K562 (cell line): Measurements from ENCODE around the gene THEMIS. TPM values are rescaled to one million over a fixed set of nuclear protein-coding genes. Genes with fewer than 3 reads are reported as not detected.

ENCODE experiments used
- ATAC-seq: fragments of 200-7000 bp; cut with Tn5 transposase; 3 replicates; pipeline ENCODE4 v1.9.1; 2020; ENCODE audit warnings: moderate library complexity
- BruUV-seq: library from RNA; stranded (reverse); fragments of 400-500 nt; replicated peaks from 2 replicates; lab custom pipeline; 2021; lab: Mats Ljungman, UMichigan
- CTCF ChIA-PET: fragments of 300-600 bp; formaldehyde crosslinking; extraction: SDS; loops from one replicate; lab custom pipeline; 2021; ENCODE audit warnings: low intra/inter-chr PET ratio; lab: Yijun Ruan, JAX
- POLR2A ChIA-PET: fragments of 300-600, 350-650 bp; sonication (Branson Sonifier 250); formaldehyde crosslinking; extraction: SDS; loops from one replicate; lab custom pipeline; 2021; ENCODE audit warnings: antibody characterized with exemption, inconsistent platforms; lab: Yijun Ruan, JAX
- DNase-seq, 4 experiments: peaks; one replicate each; pipeline versions ENCODE4 v3.0.0 to v3.0.0-alpha.2; 2011 to 2018; ENCODE audit warnings: low spot score in 3 of 4, mixed read lengths in 3 of 4; ENCODE audit errors: extremely low read depth in 1 of 4
- FAIRE-seq: peaks from 2 replicates; lab custom pipeline; 2011; peaks lifted over from hg19 to GRCh38; lab: Jason Lieb, UNC
- H2AFZ ChIP-seq: 2 replicates; pipeline ENCODE4 v1.6.0; 2011; ENCODE audit warnings: low read depth, low read length, control low read depth, inconsistent platforms
- H3K27ac ChIP-seq: fragments of 200-600 bp; 3 replicates; pipeline ENCODE4 v1.8.0; 2011; ENCODE audit warnings: low read depth, mild to moderate bottlenecking, control low read depth, inconsistent platforms, low read length, moderate library complexity, mixed read lengths; ENCODE audit errors: extremely low read depth
- H3K27me3 ChIP-seq, 2 experiments: fragments of 300-600 bp in 1 of 2; 2 replicates in 1 of 2; 3 replicates in 1 of 2; pipeline versions ENCODE4 v1.6.0 to v1.8.0; 2011; ENCODE audit warnings: inconsistent platforms in 2 of 2, low read length in 2 of 2, mild to moderate bottlenecking in 1 of 2, mixed read lengths in 1 of 2, moderate library complexity in 1 of 2; ENCODE audit not compliant: control insufficient read depth in 2 of 2, insufficient read depth in 2 of 2
- H3K36me3 ChIP-seq: fragments of 300-600 bp; 3 replicates; pipeline ENCODE4 v1.8.0; 2011; ENCODE audit warnings: mild to moderate bottlenecking, low read length, inconsistent platforms; ENCODE audit not compliant: control insufficient read depth, insufficient read depth
- H3K4me1 ChIP-seq, 2 experiments: fragments of 200-600 bp in 1 of 2; replicated peaks in 1 of 2; 2 replicates in 1 of 2; 3 replicates in 1 of 2; pipeline versions ENCODE4 v1.5.1 to v1.8.0; 2011; ENCODE audit warnings: inconsistent platforms in 2 of 2, low read length in 2 of 2, mild to moderate bottlenecking in 1 of 2, mixed read lengths in 1 of 2, moderate library complexity in 1 of 2; ENCODE audit not compliant: control insufficient read depth in 2 of 2, insufficient read depth in 2 of 2
- H3K4me2 ChIP-seq: 2 replicates; pipeline ENCODE4 v1.6.1; 2011; ENCODE audit warnings: low read length, control low read depth, inconsistent platforms, mixed read lengths; ENCODE audit not compliant: insufficient read depth
- H3K4me3 ChIP-seq: fragments of 200-600 bp; sonication (generic), shearing (Covaris generic); 2 replicates; pipeline ENCODE4 v1.5.1; 2016; ENCODE audit warnings: control low read depth, inconsistent platforms
- H3K79me2 ChIP-seq: fragments of 200-600 bp; 3 replicates; pipeline ENCODE4 v1.8.0; 2011; ENCODE audit warnings: low read length, inconsistent platforms; ENCODE audit not compliant: control insufficient read depth, insufficient read depth
- H3K9ac ChIP-seq, 2 experiments: 2 replicates each; pipeline versions ENCODE4 v1.6.0 to v1.6.1; 2011; ENCODE audit warnings: low read depth in 2 of 2, low read length in 2 of 2, control low read depth in 1 of 2, inconsistent platforms in 1 of 2, mild to moderate bottlenecking in 1 of 2, mixed read lengths in 1 of 2; ENCODE audit not compliant: insufficient read depth in 1 of 2
- H3K9me1 ChIP-seq: one replicate; pipeline ENCODE4 v1.6.0; 2011; ENCODE audit warnings: inconsistent platforms, mild to moderate bottlenecking, low read length, moderate library complexity; ENCODE audit not compliant: control insufficient read depth, insufficient read depth
- H3K9me3 ChIP-seq: replicated peaks from 2 replicates; pipeline ENCODE4 v1.5.1; 2011; ENCODE audit warnings: low read depth, low read length, inconsistent platforms; ENCODE audit not compliant: control insufficient read depth, insufficient read depth
- H4K20me1 ChIP-seq: replicated peaks from 2 replicates; pipeline ENCODE4 v1.6.1; 2011; ENCODE audit warnings: low read length, inconsistent platforms, mixed read lengths; ENCODE audit not compliant: control insufficient read depth, insufficient read depth
- CSDE1 ChIP-seq, 2 experiments: fragments of 450-650 bp; IDR thresholded peaks; 2 replicates each; pipeline ENCODE4 v1.6.1; 2016; ENCODE audit warnings: mild to moderate bottlenecking in 1 of 2
- FOXK2 ChIP-seq, 2 experiments: fragments of 450-650 bp; IDR thresholded peaks in 1 of 2; conservative IDR thresholded peaks in 1 of 2; 2 replicates each; pipeline ENCODE4 v1.6.1; 2016; ENCODE audit warnings: low read depth in 2 of 2, mild to moderate bottlenecking in 1 of 2
- HSF4 ChIP-seq: fragments of 250-450 bp; sonication (Bioruptor Pico); IDR thresholded peaks from 2 replicates; pipeline ENCODE4 v2.1.2; 2022; ENCODE audit warnings: mild to moderate bottlenecking, moderate library complexity, borderline replicate concordance
- POLR3A ChIP-seq: IDR thresholded peaks from 2 replicates; pipeline ENCODE4 v1.6.1; 2011; ENCODE audit warnings: borderline replicate concordance, mild to moderate bottlenecking, moderate library complexity; ENCODE audit not compliant: insufficient read length, insufficient read depth; ENCODE audit errors: extremely low read depth
- SMARCB1 ChIP-seq: IDR thresholded peaks from 2 replicates; pipeline ENCODE4 v1.6.1; 2011; ENCODE audit warnings: improper control_type of control experiment, low read depth; ENCODE audit not compliant: insufficient read length
- SMARCE1 ChIP-seq: fragments of 450-650 bp; IDR thresholded peaks from 2 replicates; pipeline ENCODE4 v1.7.1; 2016; ENCODE audit warnings: mild to moderate bottlenecking
- TAF15 ChIP-seq: fragments of 200-400 bp; formaldehyde crosslinking; IDR thresholded peaks from 2 replicates; pipeline ENCODE4 v1.6.1; 2017; ENCODE audit warnings: mild to moderate bottlenecking, low read depth, low read length, moderate library complexity
- TFAM ChIP-seq: fragments of 250-450 bp; sonication (Bioruptor Pico); conservative IDR thresholded peaks from 2 replicates; pipeline ENCODE4 v1.5.0; 2021; ENCODE audit warnings: mild to moderate bottlenecking, moderate library complexity
- ZNF384 ChIP-seq: IDR thresholded peaks from 2 replicates; pipeline ENCODE4 v1.6.1; 2012; ENCODE audit warnings: low read depth, low read length, improper control_type of control experiment
- WGBS: fragments of 100-300 bp; shearing (Covaris generic); methylation state at CpG from one replicate; pipeline ENCODE4 v1.1.6; 2016; ENCODE audit warnings: low coverage, mixed read lengths; ENCODE audit not compliant: insufficient coverage; ENCODE audit errors: missing lambda C conversion rate; 5-methylcytosine and 5-hydroxymethylcytosine counted together
- in situ Hi-C: fragments of 300-500 bp; cut with MboI; formaldehyde crosslinking; loops from 4 replicates; pipeline ENCODE4 v1.15.0; 2018; ENCODE audit warnings: inconsistent platforms, mixed read lengths
- intact Hi-C: fragments of 100-400 bp; cut with micrococcal nuclease; formaldehyde crosslinking; loops from 2 replicates; pipeline ENCODE4 v1.14.2; 2022
- polyA plus RNA-seq, 8 experiments: library from polyadenylated mRNA; depleted of rRNA in 4 of 8; stranded (reverse) in 5 of 8; unstranded in 3 of 8; fragments of >200 nt; fragmentation: Nextera tagmentation in 2 of 8; fragmentation: Illumina TruSeq in 1 of 8; extraction: Ambion mirVana in 2 of 8; extraction: Trizol in 1 of 8; gene quantifications; 2 replicates each; pipeline versions ENCODE4 v1.2.1 to v1.2.3, GENCODE V29; 2011 to 2014; ENCODE audit warnings: inconsistent platforms in 1 of 8, missing spikeins in 1 of 8
- total RNA-seq, 7 experiments: library from RNA; depleted of rRNA in 6 of 7; stranded (reverse); fragments of >200 nt in 6 of 7; fragmentation: Illumina TruSeq in 2 of 7; extraction: Trizol in 2 of 7; gene quantifications; 2 replicates each; pipeline versions ENCODE4 v1.2.1 to v1.2.3, GENCODE V29; 2011 to 2021; ENCODE audit warnings: low replicate concordance in 1 of 7
- TF ChIP-seq, protein P1 (sequence below): fragments of 200-600 bp; sonication (generic); IDR thresholded peaks from one replicate; pipeline ENCODE4 v1.6.1; 2012; ENCODE audit warnings: mild to moderate bottlenecking, low read depth, low read length, inconsistent platforms
- TF ChIP-seq, protein P2 (sequence below), 3 experiments: fragments of 200-800 bp in 1 of 3; sonication (Bioruptor generic) in 1 of 3; sonication (generic) in 1 of 3; formaldehyde crosslinking in 1 of 3; IDR thresholded peaks; 2 replicates each; pipeline versions ENCODE4 v1.6.1 to v1.8.0; 2016 to 2022; ENCODE audit warnings: mild to moderate bottlenecking in 2 of 3, missing compliant biosample characterization in 2 of 3, missing genetic modification characterization in 2 of 3, missing genetic modification reagents in 1 of 3

The THEMIS gene
- total and polyA plus RNA-seq, 9 of the 15 experiments (the other 6 are each of a cell fraction or from before 2014, with no cell fraction given), result 0.09 TPM; not detected in 8

- intact Hi-C loops, result no loop called here
- H4K20me1 ChIP-seq, result no peaks in the 10 kb centered on the region
- TF ChIP-seq, protein P1, sequence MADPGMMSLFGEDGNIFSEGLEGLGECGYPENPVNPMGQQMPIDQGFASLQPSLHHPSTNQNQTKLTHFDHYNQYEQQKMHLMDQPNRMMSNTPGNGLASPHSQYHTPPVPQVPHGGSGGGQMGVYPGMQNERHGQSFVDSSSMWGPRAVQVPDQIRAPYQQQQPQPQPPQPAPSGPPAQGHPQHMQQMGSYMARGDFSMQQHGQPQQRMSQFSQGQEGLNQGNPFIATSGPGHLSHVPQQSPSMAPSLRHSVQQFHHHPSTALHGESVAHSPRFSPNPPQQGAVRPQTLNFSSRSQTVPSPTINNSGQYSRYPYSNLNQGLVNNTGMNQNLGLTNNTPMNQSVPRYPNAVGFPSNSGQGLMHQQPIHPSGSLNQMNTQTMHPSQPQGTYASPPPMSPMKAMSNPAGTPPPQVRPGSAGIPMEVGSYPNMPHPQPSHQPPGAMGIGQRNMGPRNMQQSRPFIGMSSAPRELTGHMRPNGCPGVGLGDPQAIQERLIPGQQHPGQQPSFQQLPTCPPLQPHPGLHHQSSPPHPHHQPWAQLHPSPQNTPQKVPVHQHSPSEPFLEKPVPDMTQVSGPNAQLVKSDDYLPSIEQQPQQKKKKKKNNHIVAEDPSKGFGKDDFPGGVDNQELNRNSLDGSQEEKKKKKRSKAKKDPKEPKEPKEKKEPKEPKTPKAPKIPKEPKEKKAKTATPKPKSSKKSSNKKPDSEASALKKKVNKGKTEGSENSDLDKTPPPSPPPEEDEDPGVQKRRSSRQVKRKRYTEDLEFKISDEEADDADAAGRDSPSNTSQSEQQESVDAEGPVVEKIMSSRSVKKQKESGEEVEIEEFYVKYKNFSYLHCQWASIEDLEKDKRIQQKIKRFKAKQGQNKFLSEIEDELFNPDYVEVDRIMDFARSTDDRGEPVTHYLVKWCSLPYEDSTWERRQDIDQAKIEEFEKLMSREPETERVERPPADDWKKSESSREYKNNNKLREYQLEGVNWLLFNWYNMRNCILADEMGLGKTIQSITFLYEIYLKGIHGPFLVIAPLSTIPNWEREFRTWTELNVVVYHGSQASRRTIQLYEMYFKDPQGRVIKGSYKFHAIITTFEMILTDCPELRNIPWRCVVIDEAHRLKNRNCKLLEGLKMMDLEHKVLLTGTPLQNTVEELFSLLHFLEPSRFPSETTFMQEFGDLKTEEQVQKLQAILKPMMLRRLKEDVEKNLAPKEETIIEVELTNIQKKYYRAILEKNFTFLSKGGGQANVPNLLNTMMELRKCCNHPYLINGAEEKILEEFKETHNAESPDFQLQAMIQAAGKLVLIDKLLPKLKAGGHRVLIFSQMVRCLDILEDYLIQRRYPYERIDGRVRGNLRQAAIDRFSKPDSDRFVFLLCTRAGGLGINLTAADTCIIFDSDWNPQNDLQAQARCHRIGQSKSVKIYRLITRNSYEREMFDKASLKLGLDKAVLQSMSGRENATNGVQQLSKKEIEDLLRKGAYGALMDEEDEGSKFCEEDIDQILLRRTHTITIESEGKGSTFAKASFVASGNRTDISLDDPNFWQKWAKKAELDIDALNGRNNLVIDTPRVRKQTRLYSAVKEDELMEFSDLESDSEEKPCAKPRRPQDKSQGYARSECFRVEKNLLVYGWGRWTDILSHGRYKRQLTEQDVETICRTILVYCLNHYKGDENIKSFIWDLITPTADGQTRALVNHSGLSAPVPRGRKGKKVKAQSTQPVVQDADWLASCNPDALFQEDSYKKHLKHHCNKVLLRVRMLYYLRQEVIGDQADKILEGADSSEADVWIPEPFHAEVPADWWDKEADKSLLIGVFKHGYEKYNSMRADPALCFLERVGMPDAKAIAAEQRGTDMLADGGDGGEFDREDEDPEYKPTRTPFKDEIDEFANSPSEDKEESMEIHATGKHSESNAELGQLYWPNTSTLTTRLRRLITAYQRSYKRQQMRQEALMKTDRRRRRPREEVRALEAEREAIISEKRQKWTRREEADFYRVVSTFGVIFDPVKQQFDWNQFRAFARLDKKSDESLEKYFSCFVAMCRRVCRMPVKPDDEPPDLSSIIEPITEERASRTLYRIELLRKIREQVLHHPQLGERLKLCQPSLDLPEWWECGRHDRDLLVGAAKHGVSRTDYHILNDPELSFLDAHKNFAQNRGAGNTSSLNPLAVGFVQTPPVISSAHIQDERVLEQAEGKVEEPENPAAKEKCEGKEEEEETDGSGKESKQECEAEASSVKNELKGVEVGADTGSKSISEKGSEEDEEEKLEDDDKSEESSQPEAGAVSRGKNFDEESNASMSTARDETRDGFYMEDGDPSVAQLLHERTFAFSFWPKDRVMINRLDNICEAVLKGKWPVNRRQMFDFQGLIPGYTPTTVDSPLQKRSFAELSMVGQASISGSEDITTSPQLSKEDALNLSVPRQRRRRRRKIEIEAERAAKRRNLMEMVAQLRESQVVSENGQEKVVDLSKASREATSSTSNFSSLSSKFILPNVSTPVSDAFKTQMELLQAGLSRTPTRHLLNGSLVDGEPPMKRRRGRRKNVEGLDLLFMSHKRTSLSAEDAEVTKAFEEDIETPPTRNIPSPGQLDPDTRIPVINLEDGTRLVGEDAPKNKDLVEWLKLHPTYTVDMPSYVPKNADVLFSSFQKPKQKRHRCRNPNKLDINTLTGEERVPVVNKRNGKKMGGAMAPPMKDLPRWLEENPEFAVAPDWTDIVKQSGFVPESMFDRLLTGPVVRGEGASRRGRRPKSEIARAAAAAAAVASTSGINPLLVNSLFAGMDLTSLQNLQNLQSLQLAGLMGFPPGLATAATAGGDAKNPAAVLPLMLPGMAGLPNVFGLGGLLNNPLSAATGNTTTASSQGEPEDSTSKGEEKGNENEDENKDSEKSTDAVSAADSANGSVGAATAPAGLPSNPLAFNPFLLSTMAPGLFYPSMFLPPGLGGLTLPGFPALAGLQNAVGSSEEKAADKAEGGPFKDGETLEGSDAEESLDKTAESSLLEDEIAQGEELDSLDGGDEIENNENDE, result no peak
- TF ChIP-seq CSDE1 (IDR thresholded peaks at IDR 0.05), result no peak
- TF ChIP-seq SMARCB1, result no peak
- no peak for TF ChIP-seq SMARCE1
- TF ChIP-seq, protein P2, sequence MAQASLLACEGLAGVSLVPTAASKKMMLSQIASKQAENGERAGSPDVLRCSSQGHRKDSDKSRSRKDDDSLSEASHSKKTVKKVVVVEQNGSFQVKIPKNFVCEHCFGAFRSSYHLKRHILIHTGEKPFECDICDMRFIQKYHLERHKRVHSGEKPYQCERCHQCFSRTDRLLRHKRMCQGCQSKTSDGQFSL (CRISPR knock-in tag; IDR thresholded peaks at IDR 0.05), result no peak
- TF ChIP-seq, protein P2 (tag; IDR thresholded peaks at IDR 0.05), result no peak
- no peak for TF ChIP-seq POLR3A
- TF ChIP-seq HSF4, result no peak
- TF ChIP-seq ZNF384, result no peak
- TF ChIP-seq TFAM, result no peak
- no peak for TF ChIP-seq FOXK2 (conservative IDR thresholded peaks at IDR 0.05 in 1 of 2, IDR thresholded peaks at IDR 0.05 in 1 of 2; ENCODE audit: low read depth in 2 of 2)
- no peak for TF ChIP-seq TAF15
These were observed 22.7 kb downstream of the THEMIS start for GRCh38 chr6:127878115-127878514.

More at GRCh38 chr6:127878115-127878514, 22.7 kb downstream of the THEMIS start:
- Histone ChIP-seq H3K27me3 (no peaks in the 10 kb centered on the region), H3K9me1 (no peaks in the 10 kb centered on the region), H3K36me3 (no peaks in the 10 kb centered on the region), H3K27ac (no peak overlapping the region), H3K79me2 (no peaks in the 10 kb centered on the region), H3K4me1 (no peaks in the 10 kb centered on the region), H2AFZ (no peak overlapping the region), H3K4me2 (no peak overlapping the region), H3K4me3 (no peak overlapping the region), H3K9me3 (no peaks in the 10 kb centered on the region), H3K9ac (no peak overlapping the region)
- no TSS peak for BruUV-seq
- in situ Hi-C loops, result no loop called here
- WGBS, result 3% methylated on average over 2 of the region's 2 CpGs
- ATAC-seq (no peak), FAIRE-seq (no peak), DNase-seq (no peak)
- CTCF ChIA-PET, result no interaction called here
- POLR2A ChIA-PET, result no interaction called here
